ENCODE results near the gene ALG12. TPM values are rescaled to one million over a fixed set of nuclear protein-coding genes. Genes with fewer than 3 reads are reported as not detected.

Gene ALG12
- total RNA-seq, 1 donor from 2014 or later: 14.7 TPM

DNA sequence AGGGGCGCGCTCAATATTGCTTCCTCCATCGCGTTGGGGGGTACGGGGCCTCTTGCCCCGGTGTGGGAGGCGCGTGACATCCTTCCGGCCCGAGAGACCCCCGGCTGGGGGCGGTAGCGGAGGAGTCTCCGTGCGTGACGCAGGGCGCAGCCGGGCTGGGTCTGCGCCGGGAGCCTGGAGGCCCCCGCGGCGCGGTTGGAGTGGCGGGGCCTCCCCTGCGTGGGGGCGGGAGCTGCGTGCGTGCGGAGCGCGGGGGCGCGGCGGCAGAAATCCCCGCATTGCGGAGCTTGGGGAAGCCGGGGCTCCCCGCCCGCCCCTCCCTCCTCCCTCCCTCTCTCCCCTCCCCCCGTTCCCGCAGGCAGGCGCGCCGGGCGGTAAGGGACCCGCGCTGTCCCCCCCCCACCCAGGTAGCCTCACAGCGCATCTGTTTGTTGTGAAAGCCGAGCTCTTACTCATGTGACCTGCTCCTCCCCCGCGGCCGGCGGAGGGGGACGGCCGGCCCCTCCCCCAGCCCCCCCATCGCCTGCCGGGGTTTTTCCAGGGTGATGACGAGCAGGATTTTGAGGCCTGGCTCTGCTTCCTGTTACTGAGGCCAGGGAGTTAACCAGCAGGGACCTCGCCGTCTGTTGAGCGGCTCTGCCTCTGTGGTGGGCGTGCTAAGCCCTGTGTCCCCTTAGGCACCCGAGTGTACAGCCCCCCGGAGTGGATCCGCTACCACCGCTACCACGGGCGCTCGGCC is 43.9 kb upstream of the ALG12 start:
- TF ChIP-seq, protein P1, sequence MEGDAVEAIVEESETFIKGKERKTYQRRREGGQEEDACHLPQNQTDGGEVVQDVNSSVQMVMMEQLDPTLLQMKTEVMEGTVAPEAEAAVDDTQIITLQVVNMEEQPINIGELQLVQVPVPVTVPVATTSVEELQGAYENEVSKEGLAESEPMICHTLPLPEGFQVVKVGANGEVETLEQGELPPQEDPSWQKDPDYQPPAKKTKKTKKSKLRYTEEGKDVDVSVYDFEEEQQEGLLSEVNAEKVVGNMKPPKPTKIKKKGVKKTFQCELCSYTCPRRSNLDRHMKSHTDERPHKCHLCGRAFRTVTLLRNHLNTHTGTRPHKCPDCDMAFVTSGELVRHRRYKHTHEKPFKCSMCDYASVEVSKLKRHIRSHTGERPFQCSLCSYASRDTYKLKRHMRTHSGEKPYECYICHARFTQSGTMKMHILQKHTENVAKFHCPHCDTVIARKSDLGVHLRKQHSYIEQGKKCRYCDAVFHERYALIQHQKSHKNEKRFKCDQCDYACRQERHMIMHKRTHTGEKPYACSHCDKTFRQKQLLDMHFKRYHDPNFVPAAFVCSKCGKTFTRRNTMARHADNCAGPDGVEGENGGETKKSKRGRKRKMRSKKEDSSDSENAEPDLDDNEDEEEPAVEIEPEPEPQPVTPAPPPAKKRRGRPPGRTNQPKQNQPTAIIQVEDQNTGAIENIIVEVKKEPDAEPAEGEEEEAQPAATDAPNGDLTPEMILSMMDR (IDR thresholded peaks at IDR 0.05; ENCODE audit: partially characterized antibody, unreplicated experiment): no peak
- H3K9me3 Mint-ChIP-seq (ENCODE audit: unreplicated experiment): peaks cover 7% of the 10 kb centered on the region
- H3K36me3 Mint-ChIP-seq (ENCODE audit: unreplicated experiment): no peaks in the 10 kb centered on the region
- H3K27me3 Mint-ChIP-seq (ENCODE audit: unreplicated experiment): peaks cover 8% of the 10 kb centered on the region
- H3K27ac Mint-ChIP-seq (ENCODE audit: unreplicated experiment): peak overlapping the region; percentile 28
- H3K4me1 Mint-ChIP-seq (ENCODE audit: low read depth, unreplicated experiment): peaks cover 6% of the 10 kb centered on the region
- peak overlapping the region; percentile 87 for H3K4me3 Mint-ChIP-seq (ENCODE audit: unreplicated experiment)
- peak; percentile 80 for DNase-seq

DNA sequence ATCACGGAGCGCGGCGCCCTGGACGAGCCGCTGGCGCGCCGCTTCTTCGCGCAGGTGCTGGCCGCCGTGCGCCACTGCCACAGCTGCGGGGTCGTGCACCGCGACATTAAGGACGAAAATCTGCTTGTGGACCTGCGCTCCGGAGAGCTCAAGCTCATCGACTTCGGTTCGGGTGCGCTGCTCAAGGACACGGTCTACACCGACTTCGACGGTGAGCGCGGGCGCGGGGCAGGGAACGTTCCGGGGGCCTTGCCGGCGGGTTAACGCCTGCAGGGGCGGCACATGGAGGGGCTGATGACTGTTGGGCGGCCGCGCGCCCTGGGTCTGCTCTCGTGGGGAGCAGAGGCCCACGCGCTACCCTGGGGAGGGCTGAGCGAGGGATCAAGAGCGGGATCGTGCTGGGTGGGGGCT is 43.4 kb upstream of the ALG12 start:
- peak; percentile 35 for DNase-seq
- Mint-ChIP-seq H3K4me1 (ENCODE audit: low read depth, unreplicated experiment) (peaks cover 6% of the 10 kb centered on the region), H3K9me3 (ENCODE audit: unreplicated experiment) (peaks cover 7% of the 10 kb centered on the region), H3K4me3 (ENCODE audit: unreplicated experiment) (peak overlapping the region; percentile 87), H3K27me3 (ENCODE audit: unreplicated experiment) (peaks cover 8% of the 10 kb centered on the region), H3K27ac (ENCODE audit: unreplicated experiment) (no peak overlapping the region), H3K36me3 (ENCODE audit: unreplicated experiment) (no peaks in the 10 kb centered on the region)
- TF ChIP-seq, protein P1 (IDR thresholded peaks at IDR 0.05; ENCODE audit: partially characterized antibody, unreplicated experiment): no peak

DNA sequence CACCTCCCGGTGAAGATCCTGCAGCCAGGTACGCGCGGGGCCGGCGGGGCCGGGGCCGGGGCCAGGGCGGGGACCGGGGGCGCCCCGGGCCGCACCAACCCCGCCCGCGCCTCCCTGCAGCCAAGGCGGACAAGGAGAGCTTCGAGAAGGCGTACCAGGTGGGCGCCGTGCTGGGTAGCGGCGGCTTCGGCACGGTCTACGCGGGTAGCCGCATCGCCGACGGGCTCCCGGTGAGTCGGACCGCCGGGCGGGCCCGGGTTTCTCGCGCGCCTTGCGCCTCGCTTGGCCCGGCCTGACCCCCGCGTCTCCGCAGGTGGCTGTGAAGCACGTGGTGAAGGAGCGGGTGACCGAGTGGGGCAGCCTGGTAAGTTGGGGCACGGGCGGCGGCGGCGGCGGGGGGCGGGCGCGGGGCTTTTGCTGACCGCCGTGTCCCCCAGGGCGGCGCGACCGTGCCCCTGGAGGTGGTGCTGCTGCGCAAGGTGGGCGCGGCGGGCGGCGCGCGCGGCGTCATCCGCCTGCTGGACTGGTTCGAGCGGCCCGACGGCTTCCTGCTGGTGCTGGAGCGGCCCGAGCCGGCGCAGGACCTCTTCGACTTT is 42.9 kb upstream of the ALG12 start:
- Mint-ChIP-seq H3K4me1 (ENCODE audit: low read depth, unreplicated experiment) (peaks cover 6% of the 10 kb centered on the region), H3K27me3 (ENCODE audit: unreplicated experiment) (peaks cover 8% of the 10 kb centered on the region), H3K36me3 (ENCODE audit: unreplicated experiment) (no peaks in the 10 kb centered on the region), H3K27ac (ENCODE audit: unreplicated experiment) (no peak overlapping the region), H3K4me3 (ENCODE audit: unreplicated experiment) (peak overlapping the region; percentile 87), H3K9me3 (ENCODE audit: unreplicated experiment) (peaks cover 7% of the 10 kb centered on the region)
- TF ChIP-seq, protein P1 (IDR thresholded peaks at IDR 0.05; ENCODE audit: partially characterized antibody, unreplicated experiment): no peak
- DNase-seq: peak; percentile 45

DNA sequence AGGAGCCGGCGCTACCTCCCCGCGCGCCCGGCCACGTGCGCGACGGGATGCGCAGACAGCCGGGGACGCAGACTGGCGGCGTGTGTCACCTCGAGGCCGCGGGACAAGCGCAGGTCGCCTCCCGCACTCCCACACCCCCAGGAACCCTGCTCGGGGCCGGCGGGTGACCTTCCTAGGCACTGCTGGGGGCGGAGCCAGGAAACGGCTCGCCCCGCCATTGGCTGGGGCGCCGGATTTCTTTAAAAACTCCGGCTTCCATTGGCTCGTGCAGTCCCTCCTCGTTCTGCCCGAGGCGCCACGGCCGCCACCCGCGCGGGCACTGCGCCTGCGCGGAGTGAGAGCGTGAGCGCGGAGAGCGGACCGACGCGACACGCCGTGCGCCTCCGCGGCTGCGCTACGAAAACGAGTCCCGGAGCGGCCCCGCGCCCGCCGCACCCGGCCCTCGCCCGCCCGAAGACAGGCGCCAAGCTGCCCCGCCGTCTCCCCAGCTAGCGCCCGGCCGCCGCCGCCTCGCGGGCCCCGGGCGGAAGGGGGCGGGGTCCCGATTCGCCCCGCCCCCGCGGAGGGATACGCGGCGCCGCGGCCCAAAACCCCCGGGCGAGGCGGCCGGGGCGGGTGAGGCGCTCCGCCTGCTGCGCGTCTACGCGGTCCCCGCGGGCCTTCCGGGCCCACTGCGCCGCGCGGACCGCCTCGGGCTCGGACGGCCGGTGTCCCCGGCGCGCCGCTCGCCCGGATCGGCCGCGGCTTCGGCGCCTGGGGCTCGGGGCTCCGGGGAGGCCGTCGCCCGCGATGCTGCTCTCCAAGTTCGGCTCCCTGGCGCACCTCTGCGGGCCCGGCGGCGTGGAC is 42.1 kb upstream of the ALG12 start, which contains the start of gene PIM3:
Gene PIM3 (plus strand): TSS at position 614 of the 846 bp plus-strand sequence. CDS start 176 bp downstream, at position 790.
- H3K4me3 Mint-ChIP-seq (ENCODE audit: unreplicated experiment): peak within 1 kb of the TSS; percentile 87
- H3K27me3 Mint-ChIP-seq (ENCODE audit: unreplicated experiment): peaks cover 8% of the 10 kb centered on the region
- TF ChIP-seq, protein P1 (IDR thresholded peaks at IDR 0.05; ENCODE audit: partially characterized antibody, unreplicated experiment): no peak
- peaks cover 6% of the 10 kb centered on the region for H3K4me1 Mint-ChIP-seq (ENCODE audit: low read depth, unreplicated experiment)
- no peaks in the 10 kb centered on the region for H3K36me3 Mint-ChIP-seq (ENCODE audit: unreplicated experiment)
- H3K27ac Mint-ChIP-seq (ENCODE audit: unreplicated experiment): peak within 1 kb of the TSS; percentile 55
- DNase-seq: peak; percentile 90
- H3K9me3 Mint-ChIP-seq (ENCODE audit: unreplicated experiment): peaks cover 7% of the 10 kb centered on the region
